Activated CD4-positive, alpha-beta memory T cell treated with anti-CD3 and anti-CD28 coated beads, Interleukin-2, amount 10 ng/mL, durations not matched to agents 7 days and 5 days (primary cell): ENCODE measurements around the gene C20orf173. TPM values are rescaled to one million over a fixed set of nuclear protein-coding genes. Genes with fewer than 3 reads are reported as not detected.
"Not testable (repeated sequence)": the region's sequence is repeated elsewhere in the genome, so short reads cannot be mapped to it uniquely, and the experiment has no call there.

Experiments used
- CTCF ChIA-PET: fragments of 350-600 bp; sonication (Branson Sonifier 250); formaldehyde crosslinking; loops from one replicate; lab custom pipeline; 2021; ENCODE audit warnings: antibody characterized with exemption, inconsistent platforms; lab: Charles Lee
- POLR2A ChIA-PET: fragments of 350-600 bp; sonication (Branson Sonifier 250); formaldehyde crosslinking; loops from one replicate; lab custom pipeline; 2021; ENCODE audit warnings: antibody characterized with exemption; lab: Charles Lee
- DNase-seq: peaks from one replicate; pipeline ENCODE4 v3.0.0-alpha.2; 2020
- H3K27ac Mint-ChIP-seq: one replicate; pipeline ENCODE4 v1.8.0; 2021; ENCODE audit warnings: mild to moderate bottlenecking, mixed read lengths
- H3K27me3 Mint-ChIP-seq: one replicate; pipeline ENCODE4 v1.8.0; 2021; ENCODE audit warnings: mixed read lengths
- H3K36me3 Mint-ChIP-seq: one replicate; pipeline ENCODE4 v1.8.0; 2021; ENCODE audit warnings: low read depth, mixed read lengths
- H3K4me1 Mint-ChIP-seq: one replicate; pipeline ENCODE4 v1.8.0; 2021; ENCODE audit warnings: mixed read lengths
- H3K4me3 Mint-ChIP-seq: one replicate; pipeline ENCODE4 v1.8.0; 2021; ENCODE audit warnings: mild to moderate bottlenecking, mixed read lengths
- H3K9me3 Mint-ChIP-seq: one replicate; pipeline ENCODE4 v1.8.0; 2021; ENCODE audit warnings: mixed read lengths
- total RNA-seq, 2 experiments: library from RNA; stranded (reverse); gene quantifications; one replicate each; pipeline ENCODE4 v1.2.3, GENCODE V29; 2021

C20orf173 gene
- total RNA-seq, 2 experiments from 2014 or later: not detected

DNA sequence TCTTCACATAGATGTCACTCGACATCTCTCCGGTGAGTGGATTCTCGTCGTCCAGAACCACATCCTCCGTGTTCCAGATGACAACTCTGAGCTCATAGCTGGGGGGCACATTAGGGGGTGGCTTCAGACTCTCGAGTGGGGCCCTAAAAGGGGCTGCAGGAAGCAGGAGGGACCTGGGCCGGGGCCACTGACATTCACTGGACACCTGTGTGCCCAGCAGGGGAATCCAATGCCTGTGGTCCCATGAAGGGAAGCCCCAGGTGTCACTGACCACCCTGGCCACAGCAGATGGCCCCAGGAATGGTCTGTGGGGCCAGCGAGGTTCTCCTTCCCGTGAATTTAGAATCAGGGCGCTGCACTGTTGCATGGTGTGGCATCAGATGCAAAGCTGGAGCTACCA, 31.1 kb upstream of the C20orf173 start:
- Mint-ChIP-seq H3K36me3 (peaks cover 8% of the 10 kb centered on the region), H3K27me3 (no peaks in the 10 kb centered on the region), H3K4me3 (no peak overlapping the region), H3K4me1 (no peaks in the 10 kb centered on the region), H3K9me3 (no peaks in the 10 kb centered on the region), H3K27ac (no peak overlapping the region)
- ChIA-PET POLR2A (no interaction called here), CTCF (no interaction called here)
- DNase-seq: no peak

DNA sequence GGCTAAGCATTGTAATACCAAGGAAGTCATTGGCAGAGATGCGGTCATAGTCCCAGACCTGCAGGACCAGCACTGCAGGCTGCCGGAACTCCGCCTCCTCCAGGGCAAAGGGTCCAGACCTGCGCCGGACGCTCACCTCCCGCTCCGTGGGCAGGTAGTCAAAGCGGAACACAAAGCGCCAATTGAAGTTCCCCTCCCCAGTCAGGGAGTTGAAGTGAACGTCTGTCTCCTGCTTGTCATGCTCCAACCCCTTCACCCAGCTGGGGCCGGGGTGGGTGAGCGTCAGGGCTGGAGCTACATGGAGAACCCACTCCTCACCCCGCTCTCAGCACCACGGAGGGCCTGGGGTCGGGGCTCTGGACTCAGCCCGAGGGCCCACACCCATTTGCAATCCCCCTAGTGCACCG, 30.7 kb upstream of the C20orf173 start:
- H3K36me3 Mint-ChIP-seq: peaks cover 10% of the 10 kb centered on the region
- POLR2A ChIA-PET: no interaction called here
- H3K27me3 Mint-ChIP-seq: no peaks in the 10 kb centered on the region
- no peaks in the 10 kb centered on the region for H3K9me3 Mint-ChIP-seq
- CTCF ChIA-PET: no interaction called here
- H3K27ac Mint-ChIP-seq: no peak overlapping the region
- no peaks in the 10 kb centered on the region for H3K4me1 Mint-ChIP-seq
- no peak overlapping the region for H3K4me3 Mint-ChIP-seq
- no peak for DNase-seq

DNA sequence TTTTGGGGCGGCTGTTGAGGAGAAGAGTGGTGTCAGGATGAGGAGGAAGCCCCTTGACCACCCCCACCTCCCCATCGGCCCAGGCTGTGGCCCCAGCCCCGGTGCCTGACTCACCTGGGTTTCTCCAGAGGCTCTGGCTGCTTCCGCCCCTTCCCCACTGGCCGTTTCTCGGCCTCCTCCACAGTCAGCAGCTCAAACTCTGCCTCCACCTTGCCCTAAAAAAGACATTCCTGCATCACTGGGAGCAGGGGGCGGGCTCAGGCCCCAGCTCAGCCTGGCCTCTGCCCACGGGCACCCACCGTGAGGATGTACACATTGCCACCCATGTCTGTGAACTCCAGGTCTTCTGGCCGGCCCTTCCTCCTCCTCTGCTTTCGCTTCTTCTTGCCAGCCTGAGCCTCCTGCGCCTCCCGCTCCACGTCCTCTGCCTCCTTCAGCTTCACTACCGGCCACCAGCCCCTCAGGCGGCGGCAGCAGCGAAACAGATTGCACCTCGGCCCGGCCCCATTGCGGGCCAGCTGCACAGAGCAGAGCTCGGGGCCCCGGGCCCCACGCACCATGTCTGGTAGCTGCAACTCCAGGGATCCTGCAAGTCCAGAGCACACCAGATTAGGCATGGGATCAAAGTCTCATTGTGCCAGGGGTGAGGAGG, 29.7 kb upstream of the C20orf173 start:
- ChIA-PET POLR2A (no interaction called here), CTCF (no interaction called here)
- no peak overlapping the region for H3K4me3 Mint-ChIP-seq
- H3K36me3 Mint-ChIP-seq: peaks cover 13% of the 10 kb centered on the region
- H3K27ac Mint-ChIP-seq: no peak overlapping the region
- no peaks in the 10 kb centered on the region for H3K27me3 Mint-ChIP-seq
- no peak for DNase-seq
- H3K9me3 Mint-ChIP-seq: no peaks in the 10 kb centered on the region
- no peaks in the 10 kb centered on the region for H3K4me1 Mint-ChIP-seq

DNA sequence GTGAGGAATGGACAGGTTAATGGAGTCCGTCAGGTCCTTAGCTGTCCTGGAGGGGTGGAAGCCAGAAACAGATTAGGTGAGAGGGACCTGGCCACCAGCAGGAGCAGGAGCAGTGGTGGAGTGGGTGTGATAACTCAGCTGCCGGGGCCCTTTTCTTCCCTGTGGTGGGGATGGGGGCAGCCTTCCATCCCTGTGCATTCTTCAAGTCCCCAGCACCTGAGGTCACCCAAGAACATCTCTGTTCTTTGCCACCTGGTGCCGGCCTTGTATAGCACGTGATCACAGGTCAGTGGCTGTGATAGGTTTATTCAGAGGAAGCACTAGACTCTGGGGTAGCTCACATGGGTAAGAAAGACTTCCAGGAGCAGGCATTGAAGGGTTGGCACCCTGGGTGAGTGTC, 29.0 kb upstream of the C20orf173 start:
- Mint-ChIP-seq H3K4me1 (no peaks in the 10 kb centered on the region), H3K27ac (no peak overlapping the region), H3K9me3 (no peaks in the 10 kb centered on the region), H3K36me3 (peaks cover 13% of the 10 kb centered on the region), H3K27me3 (no peaks in the 10 kb centered on the region), H3K4me3 (no peak overlapping the region)
- CTCF ChIA-PET: no interaction called here
- POLR2A ChIA-PET: no interaction called here
- no peak for DNase-seq

DNA sequence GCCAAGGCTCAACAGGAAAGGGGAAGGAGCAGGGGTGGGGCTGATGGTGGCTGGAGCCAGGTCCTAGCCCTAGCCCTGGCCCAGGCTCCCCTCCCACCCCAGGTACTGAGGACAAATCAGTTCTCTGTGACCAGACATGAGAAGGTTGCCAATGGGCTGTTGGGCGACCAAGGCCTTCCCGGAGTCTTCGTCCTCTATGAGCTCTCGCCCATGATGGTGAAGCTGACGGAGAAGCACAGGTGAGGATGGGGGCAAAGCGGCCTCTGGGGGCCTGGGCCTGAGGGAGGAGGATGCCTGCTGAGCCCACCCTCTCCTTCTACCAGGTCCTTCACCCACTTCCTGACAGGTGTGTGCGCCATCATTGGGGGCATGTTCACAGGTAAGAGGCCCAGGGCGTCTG, 27.4 kb upstream of the C20orf173 start:
- no peaks in the 10 kb centered on the region for H3K4me1 Mint-ChIP-seq
- POLR2A ChIA-PET: interaction anchor here (1.2 kb wide), 1 partner anchor 50 kb away, joined by 3 read pairs; no protein-coding TSS in a partner anchor
- no peaks in the 10 kb centered on the region for H3K27me3 Mint-ChIP-seq
- H3K9me3 Mint-ChIP-seq: no peaks in the 10 kb centered on the region
- DNase-seq: no peak
- CTCF ChIA-PET: no interaction called here
- peaks cover 13% of the 10 kb centered on the region for H3K36me3 Mint-ChIP-seq
- H3K4me3 Mint-ChIP-seq: no peak overlapping the region
- H3K27ac Mint-ChIP-seq: no peak overlapping the region

DNA sequence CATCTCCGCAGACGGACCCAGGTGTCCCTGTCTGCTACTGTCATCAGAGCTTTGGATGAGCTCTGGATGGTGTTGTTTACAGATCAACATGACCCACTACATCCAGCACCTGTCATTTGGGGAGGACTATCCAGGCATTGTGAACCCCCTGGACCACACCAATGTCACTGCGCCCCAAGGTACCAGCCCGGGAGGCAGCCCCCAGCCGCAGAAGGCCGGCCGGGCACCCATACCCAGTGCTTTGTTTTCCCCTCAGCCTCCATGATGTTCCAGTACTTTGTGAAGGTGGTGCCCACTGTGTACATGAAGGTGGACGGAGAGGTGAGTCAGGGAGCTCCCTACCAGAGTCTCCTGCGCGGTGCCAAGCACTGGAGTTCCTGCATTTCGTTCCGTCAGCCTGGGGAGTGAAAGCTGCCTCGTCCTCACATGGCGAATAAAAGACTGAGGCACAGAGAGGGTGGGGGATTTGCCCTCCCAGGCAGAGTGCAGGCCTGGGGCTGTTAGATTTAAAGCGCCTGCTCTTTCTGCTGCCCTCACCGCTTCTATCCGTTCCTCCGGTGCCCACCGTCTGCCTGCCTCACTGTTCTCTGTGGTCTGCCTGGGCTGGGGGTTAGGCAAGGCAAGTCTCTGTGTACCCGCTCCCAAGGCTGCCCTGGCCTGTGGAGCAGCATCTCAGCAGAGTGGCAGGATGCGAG, 26.6 kb upstream of the C20orf173 start:
- Mint-ChIP-seq H3K4me1 (no peaks in the 10 kb centered on the region), H3K9me3 (no peaks in the 10 kb centered on the region), H3K4me3 (no peak overlapping the region), H3K27ac (no peak overlapping the region), H3K36me3 (peaks cover 13% of the 10 kb centered on the region), H3K27me3 (no peaks in the 10 kb centered on the region)
- ChIA-PET CTCF (interaction anchor here (0.6 kb wide), 1 partner anchor 277 kb away, joined by 3 read pairs; no protein-coding TSS in a partner anchor), POLR2A (interaction anchor here (1.0 to 1.2 kb wide), 2 partner anchors 14 to 49 kb away, joined by 3 read pairs; no protein-coding TSS in a partner anchor)
- DNase-seq: no peak

DNA sequence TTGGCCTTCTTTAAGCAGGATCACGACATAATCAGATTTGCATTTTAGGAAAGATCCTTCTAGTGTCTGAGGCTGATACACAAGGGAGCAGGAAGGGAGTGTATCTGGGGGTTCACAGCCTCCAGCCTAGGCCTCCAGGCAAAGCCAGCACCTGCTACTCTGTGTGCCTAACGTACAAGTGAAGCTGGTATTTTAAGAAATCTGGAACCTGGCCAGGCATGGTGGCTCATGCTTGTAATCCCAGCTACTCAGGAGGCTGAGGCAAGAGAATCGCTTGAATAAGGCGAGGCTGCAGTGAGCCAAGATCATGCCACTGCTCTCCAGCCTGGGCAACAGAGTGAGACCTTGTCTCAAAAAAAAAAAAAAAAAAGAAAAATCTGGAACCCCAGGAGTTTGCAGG, 26.0 kb upstream of the C20orf173 start:
- peaks cover 13% of the 10 kb centered on the region for H3K36me3 Mint-ChIP-seq
- ChIA-PET CTCF (interaction anchor here (0.7 kb wide), 1 partner anchor 191 kb away, joined by 4 read pairs; no protein-coding TSS in a partner anchor), POLR2A (interaction anchor here (1.0 kb wide), 1 partner anchor 13 kb away, joined by 3 read pairs; no protein-coding TSS in a partner anchor)
- not testable (repeated sequence) for H3K4me3 Mint-ChIP-seq, H3K27me3 Mint-ChIP-seq, H3K4me1 Mint-ChIP-seq, H3K27ac Mint-ChIP-seq, H3K9me3 Mint-ChIP-seq, DNase-seq

DNA sequence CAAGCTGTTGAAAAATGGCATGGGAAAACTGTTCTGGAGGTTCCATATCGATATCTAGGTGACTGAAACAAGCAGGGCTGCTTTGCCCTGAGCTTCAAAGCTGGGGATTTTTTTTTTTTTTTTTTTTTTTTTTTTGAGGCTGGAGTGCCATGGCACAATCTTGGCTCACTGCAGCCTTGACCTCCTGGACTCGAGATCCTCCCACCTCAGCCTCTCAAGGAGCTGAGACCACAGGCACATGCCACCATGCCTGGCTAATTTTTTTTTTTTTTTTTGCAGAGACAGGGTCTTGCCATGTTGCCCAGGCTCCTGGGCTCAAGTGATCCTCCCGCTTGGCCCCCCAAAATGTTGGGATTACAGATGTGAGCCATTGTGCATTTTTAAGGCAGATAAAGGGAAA, 23.5 kb upstream of the C20orf173 start:
- no peaks in the 10 kb centered on the region for H3K4me1 Mint-ChIP-seq
- no peaks in the 10 kb centered on the region for H3K9me3 Mint-ChIP-seq
- no peak for DNase-seq
- peaks cover 21% of the 10 kb centered on the region for H3K36me3 Mint-ChIP-seq
- no peak overlapping the region for H3K27ac Mint-ChIP-seq
- no peak overlapping the region for H3K4me3 Mint-ChIP-seq
- ChIA-PET POLR2A (interaction anchor here (0.6 kb wide), 1 partner anchor 11 kb away, joined by 3 read pairs; the partner anchor contains the start of gene ERGIC3), CTCF (no interaction called here)
- H3K27me3 Mint-ChIP-seq: no peaks in the 10 kb centered on the region

DNA sequence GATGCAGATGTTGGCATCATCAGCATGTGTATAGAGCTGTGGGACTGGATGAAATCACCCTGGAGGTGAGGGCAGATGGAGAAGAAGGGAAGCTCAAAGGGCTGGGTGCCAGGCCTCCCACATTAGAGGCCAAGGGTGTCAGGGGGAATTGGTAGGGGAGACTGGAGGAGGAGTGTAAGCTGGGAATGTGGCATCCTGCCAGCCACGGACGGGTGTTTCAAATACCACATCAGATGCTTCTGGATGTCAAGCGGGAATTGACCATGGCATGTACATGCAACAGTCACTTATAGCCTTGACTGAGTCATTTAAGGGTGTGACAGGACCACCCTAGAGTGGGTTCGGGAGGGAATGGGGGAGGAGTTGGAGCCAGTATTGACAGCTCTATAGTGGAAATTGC, 22.1 kb upstream of the C20orf173 start:
- no peaks in the 10 kb centered on the region for H3K27me3 Mint-ChIP-seq
- ChIA-PET CTCF (interaction anchor here (0.6 to 1.4 kb wide), 2 partner anchors 36 to 89 kb away, joined by 3 read pairs; no protein-coding TSS in a partner anchor), POLR2A (no interaction called here)
- H3K4me1 Mint-ChIP-seq: no peaks in the 10 kb centered on the region
- H3K27ac Mint-ChIP-seq: no peak overlapping the region
- DNase-seq: no peak
- H3K9me3 Mint-ChIP-seq: no peaks in the 10 kb centered on the region
- peaks cover 15% of the 10 kb centered on the region for H3K36me3 Mint-ChIP-seq
- no peak overlapping the region for H3K4me3 Mint-ChIP-seq

DNA sequence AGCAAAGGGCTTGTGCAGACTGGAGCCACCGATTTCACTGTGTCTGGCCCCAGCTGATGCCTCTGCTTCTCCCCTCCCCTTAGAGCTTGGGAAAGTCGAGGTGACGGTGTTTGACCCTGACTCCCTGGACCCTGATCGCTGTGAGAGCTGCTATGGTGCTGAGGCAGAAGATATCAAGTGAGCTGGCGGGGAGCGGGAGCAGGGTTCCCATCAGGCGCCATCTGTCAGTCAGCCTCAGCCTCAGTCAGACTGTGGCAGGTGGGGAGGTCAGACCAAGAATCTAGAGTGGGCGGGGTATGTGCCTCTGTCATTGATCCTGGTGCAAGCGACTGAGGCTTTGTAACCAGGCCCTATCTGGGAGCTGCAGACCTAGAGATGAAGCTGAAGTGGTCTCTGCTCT, 17.9 kb upstream of the C20orf173 start:
- no peak for DNase-seq
- H3K4me3 Mint-ChIP-seq: no peak overlapping the region
- ChIA-PET CTCF (interaction anchor here (0.6 kb wide), 1 partner anchor 367 kb away, joined by 5 read pairs; no protein-coding TSS in a partner anchor), POLR2A (no interaction called here)
- H3K27me3 Mint-ChIP-seq: no peaks in the 10 kb centered on the region
- no peaks in the 10 kb centered on the region for H3K9me3 Mint-ChIP-seq
- H3K36me3 Mint-ChIP-seq: peaks cover 14% of the 10 kb centered on the region
- H3K27ac Mint-ChIP-seq: no peak overlapping the region
- H3K4me1 Mint-ChIP-seq: peaks cover 13% of the 10 kb centered on the region

DNA sequence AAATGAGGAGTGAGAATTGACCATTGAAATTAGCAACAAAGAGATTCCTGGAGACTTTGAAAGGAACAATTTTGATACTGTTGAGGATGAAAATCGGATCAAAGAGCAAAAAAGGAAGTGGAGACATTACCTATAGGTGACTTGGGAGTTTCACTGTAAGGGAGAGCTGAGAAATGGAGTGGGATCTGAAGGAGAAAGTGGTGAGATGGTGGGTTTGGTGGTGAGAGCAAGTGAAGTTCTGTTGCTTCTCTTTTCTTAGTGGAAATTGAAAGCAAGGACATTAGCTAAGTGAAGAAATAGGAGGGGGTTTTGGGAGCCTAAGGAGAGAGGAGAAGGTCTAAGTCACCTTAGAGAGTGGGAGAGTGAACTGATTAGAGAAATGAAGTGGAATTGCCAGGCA, 16.7 kb upstream of the C20orf173 start:
- H3K27ac Mint-ChIP-seq: no peak overlapping the region
- H3K27me3 Mint-ChIP-seq: no peaks in the 10 kb centered on the region
- peaks cover 14% of the 10 kb centered on the region for H3K36me3 Mint-ChIP-seq
- ChIA-PET POLR2A (no interaction called here), CTCF (no interaction called here)
- peaks cover 21% of the 10 kb centered on the region for H3K4me1 Mint-ChIP-seq
- H3K4me3 Mint-ChIP-seq: no peak overlapping the region
- DNase-seq: no peak
- no peaks in the 10 kb centered on the region for H3K9me3 Mint-ChIP-seq

DNA sequence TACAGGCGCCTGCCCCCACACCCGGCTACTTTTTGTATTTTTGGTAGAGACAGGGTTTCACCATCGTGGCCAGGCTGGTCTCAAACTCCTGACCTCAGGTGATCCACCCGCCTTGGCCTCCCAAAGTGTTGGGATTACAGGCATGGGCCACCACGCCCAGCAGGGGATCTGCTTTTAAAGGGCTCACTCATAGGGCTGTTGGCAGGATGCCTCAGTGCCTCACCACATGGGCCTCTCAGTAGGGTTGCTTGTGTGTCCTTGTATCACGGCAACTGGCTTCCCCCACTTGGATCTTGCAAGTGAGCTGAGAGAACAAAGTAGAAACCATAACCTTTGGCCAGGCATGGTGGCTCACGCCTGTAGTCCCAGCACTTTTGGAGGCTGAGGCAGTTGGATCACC, 15.5 kb upstream of the C20orf173 start:
- CTCF ChIA-PET: interaction anchor here (0.6 kb wide), 1 partner anchor 487 kb away, joined by 5 read pairs; no protein-coding TSS in a partner anchor
- H3K27me3 Mint-ChIP-seq, H3K9me3 Mint-ChIP-seq, H3K4me3 Mint-ChIP-seq, H3K27ac Mint-ChIP-seq, POLR2A ChIA-PET, DNase-seq: not testable (repeated sequence)
- peaks cover 12% of the 10 kb centered on the region for H3K36me3 Mint-ChIP-seq
- H3K4me1 Mint-ChIP-seq: peaks cover 23% of the 10 kb centered on the region

DNA sequence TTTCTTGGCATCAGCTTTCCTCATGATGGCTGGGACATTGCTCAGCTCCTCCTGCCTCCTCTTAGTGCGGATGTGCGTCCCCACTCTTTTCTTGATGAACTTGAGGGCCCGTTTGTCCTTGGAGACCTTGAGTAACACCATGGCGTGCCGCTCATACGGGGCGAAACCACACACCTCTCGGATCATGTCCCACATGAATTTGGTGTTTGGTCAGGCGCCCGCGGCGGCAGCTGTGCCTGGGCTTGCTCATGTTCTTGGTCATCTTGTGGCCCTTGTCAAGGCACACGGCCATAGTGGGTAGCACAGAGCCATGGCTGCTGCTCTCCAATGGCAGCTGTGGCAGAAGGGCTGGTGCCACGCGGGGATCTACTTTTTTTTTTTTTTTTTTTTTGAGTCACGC, 15.0 kb upstream of the C20orf173 start:
- Mint-ChIP-seq H3K27me3 (no peaks in the 10 kb centered on the region), H3K4me3 (no peak overlapping the region), H3K9me3 (no peaks in the 10 kb centered on the region), H3K4me1 (peaks cover 23% of the 10 kb centered on the region), H3K36me3 (peaks cover 9% of the 10 kb centered on the region), H3K27ac (no peak overlapping the region)
- ChIA-PET POLR2A (no interaction called here), CTCF (interaction anchor here (0.6 kb wide), 1 partner anchor 487 kb away, joined by 5 read pairs; no protein-coding TSS in a partner anchor)
- DNase-seq: no peak
